NCI-H748 treated with DMSO at 0.1 percent for 48 hours (cell line): Measurements from ENCODE around the gene IFFO2.
A peak's percentile ranks its signal among the peaks of the same experiment; 100 is the strongest.

Experiments
- DNase-seq: peaks from one replicate; lab custom pipeline; 2025; lab: John Stamatoyannopoulos, UW

The IFFO2 gene

GRCh38 chr1:18956193-18957135 is at the start of gene IFFO2:
Gene IFFO2 (minus strand): TSS chr1:18956676. CDS start chr1:18956332, 344 bp downstream.
- peak; percentile 69 for DNase-seq

GRCh38 chr1:19006000-19006399 is 49.5 kb upstream of the IFFO2 start:
- DNase-seq, result no peak

DNA sequence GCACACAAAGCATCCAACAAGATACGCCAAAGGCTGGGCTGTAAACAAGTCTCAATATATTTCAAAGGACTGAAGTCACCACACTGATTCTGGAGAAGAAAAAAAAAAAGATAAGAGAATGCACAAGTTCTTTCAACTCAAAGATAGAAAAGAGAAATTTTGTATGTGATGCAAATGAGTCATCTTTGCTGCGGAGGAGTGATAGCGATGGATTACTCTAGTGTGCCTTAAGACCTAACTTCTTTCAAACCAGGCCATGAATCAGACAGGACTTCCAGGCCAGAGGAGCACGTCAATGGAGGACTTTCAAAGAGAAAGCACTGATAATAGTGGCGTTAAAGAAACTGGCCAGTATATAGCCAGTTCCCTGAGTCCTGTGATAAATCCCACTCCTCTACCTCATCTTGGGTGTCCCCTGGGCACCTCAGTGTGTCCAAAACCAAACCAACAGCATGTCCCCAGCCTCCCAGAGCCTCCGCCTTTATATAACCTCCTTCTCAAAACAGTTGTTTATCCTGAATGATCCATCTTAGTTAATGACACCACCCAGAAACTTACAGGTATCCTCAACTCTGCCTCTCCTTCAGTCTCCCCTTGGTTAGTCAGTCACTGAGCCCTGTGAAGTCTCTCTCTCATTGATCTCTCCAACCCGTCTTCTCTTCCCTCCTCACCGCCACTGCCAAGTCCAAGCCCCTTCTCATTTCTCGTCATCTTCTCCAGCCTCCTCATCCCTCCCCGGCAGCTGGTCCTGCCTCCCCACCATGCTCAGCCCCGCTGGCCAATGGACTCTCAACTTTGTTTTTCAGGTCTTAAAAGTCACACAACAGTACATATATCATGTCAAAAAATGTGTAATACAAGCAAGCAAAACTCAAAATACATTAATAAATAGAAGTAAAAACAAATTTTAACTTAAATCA is 47.2 kb upstream of the IFFO2 start:
- DNase-seq, result no peak

DNA sequence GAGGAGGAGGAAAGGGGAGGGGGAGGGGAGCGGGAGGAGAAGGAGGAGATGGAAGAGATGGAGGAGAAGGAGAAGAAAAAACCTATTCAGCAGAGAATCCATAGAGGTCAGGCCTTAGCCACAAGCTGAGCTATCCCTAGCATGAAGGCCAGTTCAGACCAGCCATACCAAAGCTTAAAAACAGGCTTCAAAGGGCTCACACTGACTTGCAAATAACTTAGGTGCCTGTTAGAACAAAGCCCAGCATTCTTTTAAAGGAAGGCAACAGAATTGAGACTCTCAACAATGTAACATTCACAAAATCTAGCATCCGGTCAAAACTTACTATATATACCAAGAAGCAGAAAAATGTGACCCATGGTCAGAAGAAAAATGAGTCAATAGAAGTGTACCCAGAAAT is 43.6 kb upstream of the IFFO2 start:
- no peak for DNase-seq

DNA sequence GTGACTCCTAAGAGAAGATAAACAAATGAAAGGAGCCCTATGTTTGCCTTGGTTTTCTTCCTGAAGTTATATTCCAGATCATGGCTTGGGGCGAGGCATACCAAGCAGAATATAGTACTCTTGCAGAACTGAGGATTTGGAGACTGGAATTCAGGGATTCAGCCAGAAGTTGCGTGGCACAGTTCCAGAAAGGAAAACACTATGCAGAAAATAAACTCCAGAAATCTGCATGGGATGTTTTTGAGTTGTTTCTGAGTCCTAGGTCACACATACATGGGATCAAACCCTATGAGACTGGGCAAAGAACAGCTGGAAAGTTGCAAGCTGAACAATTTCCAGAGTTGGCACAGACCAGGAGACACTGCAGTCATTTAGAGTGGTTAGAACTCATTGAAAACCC is 42.9 kb upstream of the IFFO2 start:
- no peak for DNase-seq

DNA sequence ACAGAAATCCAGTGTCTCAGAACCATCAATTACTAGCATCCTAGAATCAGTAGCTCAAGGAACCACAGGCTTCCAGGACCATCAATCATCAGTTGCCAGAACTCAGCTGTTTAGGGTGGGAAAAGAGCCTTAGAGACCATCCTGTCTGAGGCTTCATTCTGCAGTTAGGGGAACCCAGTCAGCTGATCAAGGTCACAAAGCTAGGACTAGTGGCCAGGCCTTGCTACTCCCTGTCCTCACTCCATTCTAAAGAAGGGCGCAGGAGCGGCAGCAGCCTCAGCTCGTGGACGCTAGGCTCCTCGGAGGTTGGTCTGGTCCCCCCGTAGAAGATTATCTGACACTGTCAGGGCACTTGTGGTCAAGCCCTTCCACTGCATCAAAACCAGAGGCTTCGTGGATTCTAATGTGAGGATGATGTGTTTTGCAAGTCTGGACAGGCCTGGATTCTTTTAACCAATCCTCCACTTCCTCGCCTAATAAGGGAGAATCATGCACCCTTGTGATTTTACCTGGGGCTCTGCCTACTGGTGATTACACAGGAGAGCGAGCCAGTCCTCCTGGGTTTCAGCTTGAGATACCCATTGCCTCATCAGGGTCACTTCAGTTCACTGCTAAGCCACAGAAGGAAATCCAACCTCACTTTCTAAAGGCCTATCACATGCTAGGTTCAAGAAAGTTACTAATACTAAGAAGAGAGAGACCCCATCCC is 41.7 kb upstream of the IFFO2 start:
- DNase-seq, result no peak

DNA sequence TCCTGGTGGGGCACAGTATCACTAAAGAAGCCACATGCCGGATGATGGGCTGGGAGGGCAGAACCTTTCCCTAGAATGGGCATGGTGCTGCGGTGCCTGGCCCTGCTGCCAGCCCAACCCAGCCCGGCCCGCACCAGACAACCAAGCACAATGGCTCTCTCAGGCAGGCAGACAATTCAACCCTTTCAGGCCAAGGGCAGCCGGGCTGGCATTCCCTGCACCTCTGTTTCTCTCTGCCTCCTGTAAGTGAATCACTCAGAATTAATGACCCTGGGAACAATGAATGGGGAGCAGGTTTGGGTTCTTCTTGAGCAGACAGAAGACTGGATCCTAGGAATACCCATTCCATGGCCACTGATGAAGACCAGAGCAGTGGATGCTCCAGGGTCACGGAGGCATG is 41.0 kb upstream of the IFFO2 start:
- DNase-seq, result no peak

DNA sequence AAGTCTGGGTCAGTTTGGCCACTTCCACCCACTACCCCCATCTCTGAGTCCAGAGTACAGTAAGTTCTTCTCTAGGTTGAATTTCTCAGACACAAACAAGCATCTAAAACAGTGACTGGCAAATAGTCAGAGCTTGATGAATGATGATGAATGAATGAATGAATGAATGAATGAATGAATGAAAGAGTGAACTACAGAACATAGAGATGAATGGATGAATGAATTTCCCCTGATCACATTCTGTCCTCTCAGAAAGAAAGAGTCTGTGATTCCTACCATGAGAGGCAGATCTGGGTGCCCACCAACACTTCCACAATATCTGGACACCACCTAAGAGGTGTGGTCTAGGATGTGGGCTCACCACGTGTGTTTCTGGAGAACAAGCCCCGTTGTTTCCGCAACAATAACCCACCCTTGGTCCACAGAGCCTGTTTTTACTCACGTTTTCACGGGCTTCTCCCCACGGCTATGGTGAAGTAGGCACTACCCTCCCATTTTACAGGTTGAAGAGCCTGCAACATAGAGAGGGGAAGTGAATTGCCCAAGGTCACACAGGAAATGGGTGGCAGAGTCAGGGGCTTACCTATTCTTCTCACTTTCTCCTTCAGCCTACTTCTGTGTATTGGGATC is 40.2 kb upstream of the IFFO2 start:
- no peak for DNase-seq

DNA sequence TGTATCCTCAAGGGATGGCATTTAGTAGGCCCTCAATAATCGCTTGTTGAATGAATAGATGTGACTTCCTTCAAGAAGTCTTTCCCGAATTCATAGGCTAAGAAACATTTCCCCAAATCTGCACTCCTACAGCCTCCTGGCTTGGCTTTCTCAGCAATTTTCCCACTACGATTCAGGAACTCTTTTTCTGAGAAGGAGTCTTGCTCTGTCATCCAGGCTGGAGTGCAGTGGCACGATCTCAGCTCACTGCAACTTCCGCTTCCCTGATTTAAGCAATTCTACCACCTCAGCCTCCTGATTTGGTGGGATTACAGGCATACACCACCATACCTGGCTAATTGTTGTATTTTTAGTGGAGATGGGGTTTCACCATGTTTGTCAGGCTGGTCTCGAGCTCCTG is 37.9 kb upstream of the IFFO2 start:
- no peak for DNase-seq

- DNase-seq, result no peak
Measured at GRCh38 chr1:18992646-18993045, 36.2 kb upstream of the IFFO2 start.

- no peak for DNase-seq
Measured at GRCh38 chr1:18991585-18991984, 35.1 kb upstream of the IFFO2 start.

DNA sequence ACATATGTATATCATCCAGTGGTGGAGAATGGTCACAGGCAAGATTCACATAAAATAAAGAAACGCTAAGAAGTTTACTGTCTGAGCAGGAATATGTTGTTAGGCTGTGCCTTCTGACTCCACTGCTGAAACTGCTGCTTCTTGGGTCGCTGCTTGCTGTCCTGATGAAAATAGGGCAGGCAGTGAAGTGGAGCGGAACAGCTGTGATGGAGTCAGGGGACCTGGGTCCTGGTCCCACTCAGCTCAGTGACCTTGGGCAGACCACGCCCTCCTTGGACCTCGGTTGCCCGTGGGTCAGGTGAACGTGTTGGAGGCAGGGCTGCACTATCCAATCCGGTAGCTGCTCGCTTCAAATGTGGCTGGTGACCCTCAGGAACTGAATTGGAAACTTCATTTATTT is 33.4 kb upstream of the IFFO2 start:
- DNase-seq, result no peak

GRCh38 chr1:18989176-18989799 is 32.8 kb upstream of the IFFO2 start:
- DNase-seq, result no peak

GRCh38 chr1:18981242-18981641 is 24.8 kb upstream of the IFFO2 start:
- DNase-seq, result no peak

DNA sequence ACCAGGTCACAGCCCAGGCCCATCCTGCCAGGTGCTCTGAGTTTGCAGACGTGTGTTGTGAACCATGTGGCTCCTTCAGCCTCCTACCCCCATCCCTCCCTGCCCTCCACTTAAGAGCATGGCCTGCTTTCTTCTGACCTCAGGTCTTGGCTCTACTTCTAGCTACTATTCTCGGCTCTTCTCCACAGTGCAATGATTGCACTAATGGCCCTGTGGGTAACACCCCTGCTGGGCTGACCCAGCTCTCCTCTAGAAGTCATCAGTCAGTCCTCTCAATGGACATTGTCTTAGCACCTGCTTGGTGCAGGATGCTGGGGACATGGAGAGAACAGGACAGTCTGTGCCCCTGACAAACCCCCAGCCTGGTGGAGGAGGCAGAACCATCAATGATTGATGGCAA is 22.2 kb upstream of the IFFO2 start:
- DNase-seq, result no peak

- no peak for DNase-seq
Measured at GRCh38 chr1:18977428-18977827, 21.0 kb upstream of the IFFO2 start.

DNA sequence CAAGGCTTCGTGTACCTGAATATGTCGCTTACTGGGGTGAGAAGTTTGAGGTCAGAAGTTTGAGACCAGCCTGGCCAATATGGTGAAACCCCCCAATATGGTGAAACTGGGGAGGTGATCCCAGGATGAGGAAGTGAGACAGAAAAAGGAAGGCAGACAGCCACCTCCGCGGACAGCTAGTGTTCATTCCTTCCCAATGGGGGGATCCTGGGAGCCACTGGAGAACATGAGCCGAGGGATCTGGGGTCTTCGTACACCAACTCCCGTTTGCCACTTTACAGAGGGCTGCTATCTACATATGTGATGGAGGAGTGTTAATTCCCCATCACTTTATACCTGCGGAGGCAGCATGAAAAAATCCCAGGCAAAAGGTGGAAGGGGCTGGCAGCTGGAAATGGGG is 19.6 kb upstream of the IFFO2 start:
- no peak for DNase-seq

GRCh38 chr1:18974606-18975005 is 18.1 kb upstream of the IFFO2 start:
- no peak for DNase-seq

DNA sequence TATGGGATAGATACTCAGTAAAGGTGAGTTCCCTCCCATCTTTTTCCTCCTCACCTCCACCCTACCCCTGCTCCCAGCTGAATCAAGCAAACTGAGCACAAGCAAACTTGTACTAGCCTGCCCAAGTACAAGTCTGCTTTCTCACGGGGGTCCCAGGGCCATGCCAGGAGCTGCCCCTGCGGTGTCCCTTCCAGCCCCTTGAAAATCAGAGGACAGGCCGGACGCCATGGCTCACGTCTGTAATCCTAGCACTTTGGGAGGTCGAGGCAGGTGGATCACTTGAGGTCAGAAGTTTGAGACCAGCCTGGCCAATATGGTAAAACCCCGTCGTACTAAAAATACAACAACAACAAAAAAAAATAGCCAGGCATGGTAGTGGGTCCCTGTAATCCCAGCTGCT is 17.5 kb upstream of the IFFO2 start:
- no peak for DNase-seq

DNA sequence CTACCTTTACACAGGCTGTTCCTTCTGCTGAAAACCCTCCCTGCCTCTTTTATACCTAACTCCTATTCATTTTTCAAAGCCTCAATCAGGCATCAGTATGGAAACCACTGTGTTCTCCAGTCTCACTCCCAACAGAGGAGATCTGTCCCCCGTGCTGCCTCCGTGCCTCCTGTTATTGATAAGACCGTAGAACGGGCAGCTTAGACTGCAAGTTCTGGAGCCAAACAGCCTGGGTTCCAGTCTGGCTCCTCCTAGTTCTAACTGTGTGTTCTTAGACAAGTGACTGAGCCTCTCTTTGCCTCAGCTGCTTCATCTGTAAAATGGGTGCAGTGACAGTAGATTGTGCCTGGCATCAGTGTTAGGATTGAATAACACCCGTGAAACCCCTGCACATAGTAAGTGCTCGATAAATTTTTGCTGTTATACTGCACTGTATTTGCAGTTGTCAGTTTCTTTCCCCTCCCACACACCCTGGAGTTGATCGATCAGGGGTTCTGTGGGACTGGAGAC is 17.0 kb upstream of the IFFO2 start:
- no peak for DNase-seq

DNA sequence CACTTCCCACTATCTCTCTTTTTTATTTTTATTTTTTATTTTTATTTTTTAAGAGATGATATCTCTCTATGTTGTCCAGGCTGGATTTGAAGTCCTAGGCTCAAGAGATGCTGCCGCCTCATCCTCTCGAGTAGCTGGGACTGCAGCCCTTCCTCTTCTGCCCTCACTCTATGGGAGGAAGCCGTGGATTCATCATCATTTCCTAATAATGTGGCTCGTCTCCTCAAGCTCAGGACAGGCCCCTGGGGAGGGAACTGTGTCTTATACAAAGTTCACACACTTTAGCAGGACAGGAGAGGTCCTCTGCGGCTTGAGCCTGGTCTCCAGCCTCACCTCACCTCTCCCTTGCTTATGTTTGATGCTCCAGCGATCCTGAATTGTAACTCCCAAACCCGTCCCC is 16.5 kb upstream of the IFFO2 start:
- DNase-seq, result no peak
